ENCODE results near the gene BIRC7. TPM values are rescaled to one million over a fixed set of nuclear protein-coding genes. Genes with fewer than 3 reads are reported as not detected.

Gene BIRC7
- total RNA-seq, 1 donor from 2014 or later: not detected

GRCh38 chr20:63261795-63262528 lies 26.3 kb downstream of the BIRC7 start:
- ATAC-seq (no peak), DNase-seq (ENCODE audit: low spot score) (no peak)

DNA sequence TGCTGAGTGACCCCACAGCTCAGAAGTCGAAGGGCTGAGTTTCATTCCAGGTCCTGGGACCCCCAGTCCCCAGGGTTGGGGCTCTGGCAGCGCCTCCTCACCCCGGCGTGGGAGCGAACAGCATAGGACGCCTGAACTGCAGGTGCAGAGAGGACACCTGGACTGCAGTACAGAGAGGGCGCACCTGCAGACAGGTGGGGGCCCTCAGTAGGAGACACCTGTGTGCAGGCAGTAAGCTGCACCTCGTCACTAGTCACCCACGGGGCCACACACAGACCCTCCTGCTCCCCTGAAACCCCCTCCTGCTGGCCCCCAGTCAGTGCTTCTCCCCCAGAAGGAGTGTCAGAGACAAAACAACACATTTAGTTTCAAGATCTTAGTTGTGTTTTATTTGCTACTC lies 27.1 kb downstream of the BIRC7 start:
- no peak for DNase-seq (ENCODE audit: low spot score)
- ATAC-seq: no peak

DNA sequence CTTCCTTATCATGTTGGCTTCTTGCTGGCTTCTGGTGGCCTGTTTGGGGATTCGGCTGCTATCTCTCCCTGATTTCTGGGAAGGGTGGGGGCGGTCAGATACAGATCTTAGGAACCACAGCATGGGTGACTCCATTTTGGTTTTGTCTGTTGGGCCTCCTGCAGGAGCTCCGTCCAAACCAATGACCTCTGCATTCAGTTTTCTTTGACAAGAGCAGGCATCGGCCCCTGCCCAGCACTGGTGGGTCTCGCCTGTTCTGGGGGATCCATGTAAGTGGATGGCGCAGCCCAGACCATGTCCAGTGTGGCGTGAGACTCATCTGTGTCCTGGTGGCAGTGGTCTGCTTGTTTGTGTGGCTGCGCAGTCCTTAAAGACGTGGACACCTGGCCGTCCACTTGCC lies 28.3 kb downstream of the BIRC7 start:
- no peak for ATAC-seq
- no peak for DNase-seq (ENCODE audit: low spot score)

DNA sequence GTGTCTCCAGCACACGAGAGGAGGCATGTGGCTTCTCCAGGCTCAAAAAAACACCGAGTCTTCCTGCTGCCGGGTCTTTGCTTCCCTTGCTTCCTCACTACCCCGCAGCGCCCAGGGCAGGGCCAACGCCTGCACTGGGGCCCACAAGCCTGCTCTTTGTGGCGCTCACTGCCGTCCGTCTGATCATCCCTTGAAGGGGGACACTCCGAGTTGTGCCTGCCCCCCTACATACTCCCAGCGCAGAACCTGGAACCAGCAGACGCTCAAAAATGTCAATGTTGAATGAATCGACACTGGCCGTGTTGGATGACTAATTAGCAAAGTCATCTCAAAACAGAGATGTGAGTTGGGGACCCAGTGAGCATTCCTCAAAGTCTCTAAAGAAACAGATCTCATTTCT lies 28.8 kb downstream of the BIRC7 start:
- DNase-seq (ENCODE audit: low spot score) (no peak), ATAC-seq (no peak)

DNA sequence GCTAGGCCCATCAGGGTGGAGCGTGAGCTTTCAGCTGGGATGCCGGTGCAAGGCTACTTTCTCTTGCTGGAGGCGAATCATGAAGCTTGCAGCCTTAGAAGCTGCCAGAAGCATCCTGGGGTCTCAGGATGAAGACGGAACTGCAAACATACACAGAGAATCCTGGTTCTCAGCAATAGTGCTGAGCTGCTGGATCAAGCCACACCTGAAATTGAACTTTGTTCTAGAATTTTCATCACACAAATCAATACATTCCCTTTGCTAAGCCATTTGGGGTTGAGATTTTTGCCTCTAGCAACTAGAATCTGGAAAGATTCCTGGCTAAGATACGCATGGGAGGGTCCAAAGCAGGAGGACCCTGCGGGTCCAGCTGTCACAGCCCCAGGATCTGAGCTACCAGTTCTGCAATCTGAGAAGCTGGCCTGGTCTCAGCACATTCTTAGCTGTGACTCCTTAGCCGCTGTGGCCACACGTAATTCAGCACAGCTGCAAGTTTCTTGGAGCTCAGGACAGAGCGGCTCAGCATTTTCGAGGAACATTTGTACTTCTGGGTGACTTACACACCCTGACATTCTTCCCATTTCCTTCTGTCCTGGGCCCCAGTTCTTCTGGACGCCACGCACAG lies 30.3 kb downstream of the BIRC7 start:
- ATAC-seq (no peak), DNase-seq (ENCODE audit: low spot score) (no peak)

GRCh38 chr20:63267691-63268090 lies 32.0 kb downstream of the BIRC7 start:
- DNase-seq (ENCODE audit: low spot score) (no peak), ATAC-seq (no peak)

DNA sequence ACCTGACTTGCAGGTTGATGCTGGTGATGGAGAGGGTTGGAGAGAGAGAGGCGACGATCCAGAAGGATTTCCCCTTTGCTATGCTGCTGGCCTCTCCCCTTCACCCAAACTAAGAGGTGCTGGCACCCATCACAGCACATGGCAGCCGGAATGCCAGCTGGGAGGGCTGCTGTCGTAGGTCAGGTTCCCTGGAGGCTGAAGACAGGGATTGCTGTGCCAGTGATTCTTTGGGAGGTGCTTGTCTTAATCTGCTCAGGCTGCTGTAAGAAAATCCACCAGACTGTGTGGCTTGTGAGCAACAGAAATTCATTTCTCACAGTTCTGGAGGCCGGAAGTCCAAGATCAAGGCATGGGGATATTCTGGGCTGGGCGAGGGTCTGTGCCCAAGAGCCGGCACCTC lies 32.6 kb downstream of the BIRC7 start:
- ATAC-seq: no peak
- DNase-seq (ENCODE audit: low spot score): no peak

- no peak for DNase-seq (ENCODE audit: low spot score)
- ATAC-seq: no peak
Measured at GRCh38 chr20:63268671-63269439, 33.1 kb downstream of the BIRC7 start.

DNA sequence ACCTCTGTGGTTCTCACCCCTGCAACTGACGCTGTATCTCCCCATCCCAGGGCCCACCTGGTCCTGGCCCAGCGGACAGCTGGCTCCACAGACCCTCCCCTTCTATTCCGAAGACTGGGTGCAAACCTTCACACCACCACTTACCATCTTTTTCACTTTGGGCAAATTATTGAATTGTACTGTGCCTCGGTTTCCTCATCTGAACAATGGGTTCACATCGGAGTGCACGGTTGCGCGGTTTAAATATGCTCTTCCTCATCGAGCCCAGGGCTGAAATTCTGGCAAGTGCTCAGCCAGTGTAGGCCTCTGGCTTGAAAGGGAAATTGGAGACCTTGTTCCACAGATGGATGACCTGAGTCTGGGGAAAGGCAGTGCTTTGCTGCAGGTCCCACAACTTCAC lies 34.0 kb downstream of the BIRC7 start:
- ATAC-seq: no peak

GRCh38 chr20:63270606-63271325 lies 35.1 kb downstream of the BIRC7 start:
- ATAC-seq: no peak

More for the DNA sequence above, 34.0 kb downstream of the BIRC7 start:
- no peak for DNase-seq (ENCODE audit: low spot score)

DNA sequence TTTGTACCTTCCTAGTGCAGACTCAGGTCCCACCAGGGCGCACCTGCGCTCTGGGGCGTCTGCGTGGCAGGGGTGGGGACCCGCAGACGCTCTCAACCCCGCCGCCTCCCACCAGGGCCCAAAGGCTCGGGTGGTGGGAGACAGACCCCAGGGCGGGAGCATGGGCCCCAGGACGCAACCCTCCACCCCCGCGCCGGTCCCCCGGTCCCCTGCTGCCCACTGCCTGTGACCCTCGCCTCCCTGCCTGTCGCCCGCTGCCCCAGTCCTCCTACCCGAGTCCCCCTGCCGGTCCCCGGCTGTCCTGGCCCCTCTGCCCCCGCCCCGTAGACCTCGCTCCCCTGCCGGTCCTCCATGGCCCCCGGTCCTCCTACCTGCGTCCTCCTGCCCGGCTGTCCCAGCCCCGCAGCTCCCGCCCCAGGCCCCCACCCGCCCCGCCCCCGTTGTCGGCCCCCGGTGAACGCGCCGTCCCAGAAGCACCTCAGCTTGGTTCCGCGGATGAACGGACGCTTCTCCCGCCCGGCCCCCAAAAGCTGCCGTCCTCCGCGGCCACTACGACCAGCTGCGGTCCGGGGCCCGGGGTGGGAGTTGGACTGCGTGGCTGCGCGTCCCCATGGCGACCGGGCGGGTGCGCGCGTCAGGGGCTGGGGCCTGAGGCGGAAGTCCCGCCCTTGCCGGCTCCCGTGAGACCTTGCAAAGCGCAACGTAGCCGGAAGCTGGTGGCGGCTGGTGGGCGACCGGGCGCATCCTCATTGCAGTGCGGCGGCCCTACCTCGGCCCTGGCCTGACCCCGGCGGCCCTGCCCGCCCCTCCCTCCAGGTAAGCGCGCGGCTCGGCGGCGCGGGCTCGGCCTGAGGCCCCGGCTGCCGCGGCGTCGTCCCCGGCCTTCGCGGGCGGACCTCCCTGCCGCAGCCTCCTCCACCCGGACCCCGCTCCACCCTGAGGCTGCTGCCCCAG lies 36.7 kb downstream of the BIRC7 start, which contains the start of gene ARFGAP1:
Gene ARFGAP1, plus strand, starts transcription at position 709 of the 954 bp plus-strand sequence. CDS start 2,768 bp downstream, outside the sequence.
- ATAC-seq (peak; percentile 97), DNase-seq (ENCODE audit: low spot score) (peak; percentile 87)

More at GRCh38 chr20:63270606-63271325, 35.1 kb downstream of the BIRC7 start:
- no peak for DNase-seq (ENCODE audit: low spot score)

- DNase-seq (ENCODE audit: low spot score) (no peak), ATAC-seq (no peak)
Measured at GRCh38 chr20:63273059-63273579, 37.4 kb downstream of the BIRC7 start.

GRCh38 chr20:63273635-63274380 lies 38.1 kb downstream of the BIRC7 start:
- DNase-seq (ENCODE audit: low spot score) (no peak), ATAC-seq (no peak)

- no peak for DNase-seq (ENCODE audit: low spot score)
- no peak for ATAC-seq
Measured at GRCh38 chr20:63274381-63275228, 38.9 kb downstream of the BIRC7 start.

DNA sequence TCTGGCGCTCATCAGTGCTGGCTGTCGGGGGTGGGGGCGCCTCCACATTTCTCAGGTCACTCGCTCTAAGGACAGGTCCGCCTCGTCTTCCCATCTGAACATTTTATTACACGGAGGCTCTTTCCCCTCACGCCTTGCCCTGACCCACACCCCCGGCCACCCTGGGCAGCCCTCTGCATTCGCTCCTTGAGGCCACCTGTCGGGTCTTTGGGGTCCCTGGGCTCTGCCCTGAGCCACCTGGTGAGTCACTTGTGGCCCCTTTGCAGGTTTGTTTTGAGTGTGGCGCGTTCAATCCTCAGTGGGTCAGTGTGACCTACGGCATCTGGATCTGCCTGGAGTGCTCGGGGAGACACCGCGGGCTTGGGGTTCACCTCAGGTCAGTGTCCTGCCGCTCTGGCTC lies 40.1 kb downstream of the BIRC7 start:
- ATAC-seq (no peak), DNase-seq (ENCODE audit: low spot score) (no peak)

DNA sequence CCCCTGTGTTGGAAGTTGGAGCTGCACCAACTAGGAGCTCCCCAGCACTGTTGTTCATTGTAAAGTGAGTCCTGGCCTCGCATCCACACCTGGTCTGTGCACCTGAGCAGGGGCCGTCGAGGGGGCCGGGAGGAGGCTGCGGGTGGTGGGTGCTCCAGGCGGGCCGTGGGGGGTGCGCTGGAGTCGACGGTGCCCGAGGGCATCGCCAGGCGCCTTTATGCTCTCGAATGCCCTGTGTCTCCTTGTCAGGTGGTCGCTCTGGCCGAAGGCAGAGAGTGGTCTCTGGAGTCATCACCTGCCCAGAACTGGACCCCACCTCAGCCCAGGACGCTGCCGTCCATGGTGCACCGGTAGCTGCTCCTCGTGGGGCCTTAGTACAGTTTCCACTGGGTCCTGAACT lies 41.3 kb downstream of the BIRC7 start:
- DNase-seq (ENCODE audit: low spot score): no peak
- ATAC-seq: no peak

DNA sequence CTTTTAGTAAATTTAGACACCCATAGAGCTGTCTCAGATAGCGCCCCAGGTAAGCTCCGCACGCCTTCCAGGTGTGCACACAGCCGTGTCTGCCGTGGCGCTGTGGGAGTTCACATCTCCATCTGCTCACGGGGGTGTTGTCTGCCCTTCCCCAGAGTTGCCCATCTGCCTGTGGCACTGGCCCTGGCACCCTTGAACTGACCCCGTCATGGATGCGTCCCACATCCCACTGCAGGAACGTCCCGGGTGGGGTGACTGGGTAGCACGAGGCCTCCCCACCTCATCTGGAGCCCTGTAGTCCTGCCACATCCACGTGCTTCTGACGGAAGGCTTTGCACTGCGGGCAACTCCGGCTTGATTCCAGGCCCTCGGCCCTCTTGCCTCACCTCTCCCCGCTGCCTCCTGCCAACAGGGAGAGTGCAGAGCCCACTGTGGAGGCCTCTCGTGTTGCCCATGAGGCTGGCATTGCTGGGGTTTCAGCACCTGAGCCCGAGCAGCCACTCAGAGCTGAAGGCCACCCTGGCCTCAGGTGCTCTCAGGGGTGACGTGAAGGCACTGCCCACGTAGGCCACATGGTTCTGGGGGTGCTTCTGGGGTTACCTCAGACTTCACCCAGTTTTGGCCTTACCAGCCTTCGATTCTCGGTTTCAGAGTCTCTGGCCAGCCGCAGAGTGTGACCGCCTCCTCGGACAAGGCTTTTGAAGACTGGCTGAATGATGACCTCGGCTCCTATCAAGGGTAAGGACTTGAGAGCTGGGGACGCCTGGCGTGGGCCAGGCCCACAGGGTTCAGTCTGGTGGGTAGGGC lies 42.0 kb downstream of the BIRC7 start:
- DNase-seq (ENCODE audit: low spot score): no peak

More for the DNA sequence above, 42.0 kb downstream of the BIRC7 start:
- no peak for ATAC-seq
